ENCODE measurements around the gene KIF6.
"Not testable (repeated sequence)": the region's sequence is repeated elsewhere in the genome, so short reads cannot be mapped to it uniquely, and the experiment has no call there.

Gene KIF6

DNA sequence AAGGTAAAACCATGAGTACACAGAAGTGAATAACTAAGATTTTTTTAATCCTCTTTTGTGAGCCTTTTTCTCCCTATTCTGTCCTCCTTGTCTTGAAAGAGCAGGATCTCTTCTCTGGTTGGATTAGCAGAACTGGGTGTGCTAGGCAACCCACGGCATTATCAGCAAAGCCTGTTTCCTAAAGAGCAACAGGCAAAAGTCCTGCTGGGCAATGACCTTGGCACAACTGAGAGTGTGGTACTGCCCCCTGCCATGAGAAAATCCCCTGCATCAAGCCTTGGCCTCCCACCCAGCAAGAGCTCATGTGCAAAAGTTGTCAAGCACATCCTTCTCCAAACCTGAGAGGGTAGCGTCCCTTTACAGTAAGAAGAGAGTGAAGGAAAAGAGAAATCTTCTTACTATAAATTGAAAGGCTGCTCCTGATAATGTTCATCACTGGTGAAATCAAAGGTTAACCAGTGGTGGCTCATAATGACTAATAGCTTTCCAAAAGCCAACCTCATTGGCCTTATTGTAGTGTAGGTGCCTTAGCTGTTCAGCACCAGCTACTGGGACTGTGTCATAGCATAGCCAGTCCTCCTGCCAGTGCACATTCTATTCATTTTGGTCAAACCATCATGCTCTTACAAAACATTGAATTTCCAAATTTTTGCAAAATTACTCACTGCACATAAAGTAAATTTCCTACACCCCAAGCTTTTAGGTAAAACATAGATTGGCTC is 17.1 kb downstream of the KIF6 start:
- DNase-seq (ENCODE audit: low read depth in 1 of 2, low spot score in 1 of 2) = no peak

DNA sequence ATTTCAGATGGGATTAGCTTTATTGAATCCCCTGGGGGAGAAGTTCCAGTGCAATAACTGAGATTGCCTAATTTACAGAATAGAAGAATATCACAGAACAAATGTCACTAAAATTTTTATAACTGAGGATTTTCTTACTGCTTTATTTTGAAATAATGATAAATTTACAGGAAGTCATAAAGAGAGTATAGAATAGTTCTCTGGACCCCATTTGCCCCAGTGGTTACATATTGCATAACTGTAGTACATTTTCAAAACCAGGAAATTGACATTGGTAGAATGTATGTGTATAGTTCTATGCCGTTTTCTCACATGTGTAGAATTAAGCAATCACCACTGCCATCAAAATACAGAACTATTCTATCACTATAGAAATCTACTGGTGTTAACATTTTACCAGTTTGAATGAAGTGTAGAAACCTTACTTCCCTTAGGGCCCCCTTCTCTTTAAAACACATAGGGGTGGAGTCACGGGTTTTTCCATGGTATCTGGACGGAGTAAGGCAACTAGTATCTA is 18.3 kb downstream of the KIF6 start:
- DNase-seq (ENCODE audit: low read depth in 1 of 2, low spot score in 1 of 2) = no peak

DNA sequence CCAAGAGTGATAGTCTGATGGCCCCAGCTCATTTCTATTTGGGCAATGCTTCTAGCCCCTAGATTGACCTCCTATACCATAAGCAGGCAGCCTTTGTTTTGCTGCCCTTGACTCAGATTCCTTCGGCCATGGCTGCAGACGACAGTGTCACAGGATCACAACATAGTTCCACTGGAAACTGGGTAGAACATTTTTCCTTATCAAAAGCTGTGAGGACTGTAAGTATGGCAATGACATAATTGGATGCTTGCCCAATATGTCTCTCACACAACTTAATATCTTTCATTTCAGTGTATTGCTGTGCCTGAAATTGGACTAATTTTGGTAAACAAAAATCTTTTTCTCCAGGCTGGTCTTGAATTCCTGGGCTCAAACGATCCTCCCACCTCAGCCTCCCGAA is 22.9 kb downstream of the KIF6 start:
- DNase-seq (ENCODE audit: low read depth in 1 of 2, low spot score in 1 of 2) = no peak

DNA sequence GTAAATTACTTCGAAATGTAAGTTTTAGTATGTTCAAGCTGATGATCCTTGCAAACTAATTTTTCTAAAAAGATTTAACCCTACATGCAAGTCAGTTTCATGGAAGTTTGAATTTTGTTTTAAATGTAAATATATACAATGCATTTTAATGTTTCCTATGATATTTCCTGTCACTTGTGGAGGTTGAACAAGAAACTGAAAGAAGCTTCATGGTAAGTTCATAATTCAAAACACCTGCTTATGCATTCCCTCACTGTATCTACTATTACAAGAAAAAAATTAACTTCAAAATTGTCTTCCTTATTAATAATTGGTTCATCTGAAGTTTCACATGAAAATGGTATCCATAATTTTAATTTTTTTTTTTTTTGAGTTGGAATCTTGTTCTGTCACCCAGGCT is 24.8 kb downstream of the KIF6 start:
- DNase-seq (ENCODE audit: low read depth in 1 of 2, low spot score in 1 of 2) = no peak

DNA sequence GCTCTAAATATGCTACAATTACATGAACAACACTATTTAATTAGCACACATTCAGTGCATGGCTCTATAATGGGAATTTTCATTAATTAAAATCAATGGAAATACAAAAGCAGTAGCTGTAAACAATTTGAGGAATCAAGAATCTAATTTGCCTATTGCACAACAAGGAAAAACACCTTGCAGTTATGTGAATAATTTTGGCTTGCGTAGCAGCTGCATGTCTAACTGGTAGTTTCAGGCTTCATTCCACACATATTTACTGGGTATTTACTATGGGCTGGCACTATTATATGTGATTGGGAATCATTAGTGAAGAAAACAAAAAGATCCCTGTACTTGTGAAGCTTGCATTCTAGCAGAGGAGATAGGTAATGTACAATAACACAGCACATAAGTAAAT is 26.4 kb downstream of the KIF6 start:
- DNase-seq (ENCODE audit: low read depth in 1 of 2, low spot score in 1 of 2) = no peak

DNA sequence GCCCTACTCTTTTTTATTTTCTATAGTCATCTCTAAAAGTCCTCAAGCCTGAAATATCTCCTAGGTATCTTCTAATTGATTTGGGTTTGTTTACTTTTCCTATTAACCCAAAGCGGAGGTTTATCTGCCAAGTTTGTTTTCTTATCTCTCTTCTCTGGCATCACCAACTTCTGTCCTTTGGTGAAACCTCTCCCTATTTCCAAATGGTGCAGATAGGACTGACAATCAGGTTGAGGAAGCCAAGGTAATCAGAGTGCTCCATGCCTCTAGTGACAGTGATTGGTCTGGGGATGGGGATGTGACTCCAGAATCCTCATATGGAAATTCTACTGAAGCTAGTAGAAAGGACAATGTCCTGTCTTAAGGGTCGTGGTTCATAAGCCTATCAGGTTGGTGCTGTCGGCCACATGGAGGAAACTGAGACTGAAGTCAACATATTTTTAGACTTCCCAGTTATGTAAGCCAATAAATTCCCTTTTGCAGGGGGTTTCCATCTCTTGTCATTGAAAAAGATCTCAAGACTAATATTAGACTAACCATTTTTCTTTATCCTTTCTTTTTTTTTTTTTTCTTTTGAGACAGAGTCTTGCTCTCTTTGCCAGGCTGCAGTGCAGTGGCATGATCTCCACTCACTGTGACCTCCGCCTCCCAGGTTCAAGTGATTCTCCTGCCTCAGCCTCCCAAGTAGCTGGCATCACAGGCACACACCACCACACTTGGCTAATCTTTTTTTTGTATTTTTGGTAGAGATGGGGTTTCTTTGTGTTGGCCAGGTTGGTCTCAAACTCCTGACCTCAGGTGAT is 28.0 kb downstream of the KIF6 start:
- DNase-seq (ENCODE audit: low read depth in 1 of 2, low spot score in 1 of 2) = no peak

DNA sequence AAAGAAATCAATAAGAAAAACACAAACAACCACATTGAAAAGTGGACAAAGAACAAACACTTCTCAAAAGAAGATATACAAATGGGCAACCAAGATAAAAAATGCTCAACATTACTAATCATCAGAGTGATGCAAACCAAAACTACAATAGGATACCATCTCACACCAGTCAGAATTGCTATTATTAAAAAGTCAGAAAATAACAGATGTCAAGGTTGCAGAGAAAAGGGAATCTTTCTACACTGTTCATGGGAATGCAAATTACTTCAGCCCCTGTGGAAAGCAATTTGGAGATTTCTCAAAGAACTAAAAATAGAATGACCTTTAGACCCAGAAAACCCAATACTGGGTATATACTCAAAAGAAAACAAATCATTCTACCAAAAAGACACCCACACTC is 29.8 kb downstream of the KIF6 start:
- DNase-seq (ENCODE audit: low read depth in 1 of 2, low spot score in 1 of 2) = no peak

DNA sequence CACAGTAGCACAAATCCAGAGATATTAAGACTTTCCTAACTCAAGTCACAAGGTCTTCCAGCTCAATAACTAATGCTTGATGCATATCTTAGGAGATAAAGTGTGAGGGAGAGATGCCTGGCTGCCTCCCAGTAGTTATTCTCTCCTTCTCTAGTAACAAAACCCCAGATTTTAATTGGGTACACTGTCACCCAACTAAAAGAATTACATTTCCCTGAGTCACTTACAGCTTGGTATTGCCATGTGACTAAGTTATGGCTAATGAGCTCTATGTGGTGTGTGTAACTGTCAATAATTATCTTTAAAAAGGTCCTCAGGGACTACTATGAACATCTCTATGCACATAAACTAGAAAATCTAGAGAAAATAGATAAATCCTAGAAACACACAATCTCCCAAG is 32.0 kb downstream of the KIF6 start:
- no peak for DNase-seq (ENCODE audit: low read depth in 1 of 2, low spot score in 1 of 2)

DNA sequence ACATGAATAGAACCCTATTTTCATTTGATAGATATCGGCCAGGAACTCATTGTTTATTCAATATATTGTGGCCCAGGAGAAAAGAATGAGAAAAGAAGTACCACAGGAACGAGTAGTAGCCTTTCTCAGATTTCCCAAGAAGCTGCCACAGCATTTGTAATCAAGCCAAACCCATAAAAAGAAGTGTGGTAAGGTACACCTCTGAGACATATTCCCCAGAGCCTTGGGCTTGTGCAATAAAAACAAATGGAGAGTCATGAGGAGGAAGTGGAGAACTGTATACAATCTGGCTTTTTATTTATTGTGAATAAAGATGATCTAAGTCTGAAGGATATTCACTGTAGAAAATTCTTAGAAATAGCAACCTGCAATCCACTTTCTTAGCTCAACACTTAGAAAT is 36.7 kb downstream of the KIF6 start:
- no peak for DNase-seq (ENCODE audit: low read depth in 1 of 2, low spot score in 1 of 2)

DNA sequence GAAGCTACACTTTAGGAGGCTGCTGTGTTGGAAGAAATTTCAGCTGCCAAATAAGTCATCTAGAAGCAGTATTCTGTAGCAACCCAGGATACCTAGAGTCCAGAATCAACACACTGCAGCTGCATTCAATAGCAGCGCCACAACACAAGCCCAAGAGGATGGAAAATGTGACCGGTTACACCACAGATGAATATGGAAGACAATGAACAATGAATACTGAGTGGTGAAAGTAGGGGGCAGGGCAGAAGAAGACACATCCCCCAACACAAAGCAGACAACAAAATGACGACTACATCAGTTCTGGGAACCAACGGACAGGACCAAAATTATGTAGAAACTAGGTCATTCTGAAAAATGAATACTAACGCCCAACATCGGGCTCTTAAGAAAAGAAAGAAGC is 38.2 kb downstream of the KIF6 start:
- DNase-seq (ENCODE audit: low read depth in 1 of 2, low spot score in 1 of 2) = no peak

DNA sequence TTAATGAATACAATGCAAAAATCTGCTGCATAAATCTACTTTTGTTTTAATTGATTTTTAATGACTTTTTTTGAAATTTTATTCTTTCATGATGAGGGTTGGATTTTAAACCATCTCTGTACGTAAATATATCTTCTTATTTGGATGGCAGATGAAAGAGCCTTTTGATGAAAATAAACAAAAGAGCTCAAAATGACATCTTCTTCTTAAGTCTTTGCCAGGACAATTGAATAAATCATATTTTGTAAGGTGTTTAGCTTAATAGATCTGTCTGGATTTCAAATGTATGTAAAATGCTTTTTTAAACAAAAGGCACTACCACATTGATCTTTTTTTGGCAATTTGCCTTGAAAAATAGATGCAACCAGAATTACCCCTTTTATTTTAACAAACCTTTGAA is 39.3 kb downstream of the KIF6 start:
- no peak for DNase-seq (ENCODE audit: low read depth in 1 of 2, low spot score in 1 of 2)

DNA sequence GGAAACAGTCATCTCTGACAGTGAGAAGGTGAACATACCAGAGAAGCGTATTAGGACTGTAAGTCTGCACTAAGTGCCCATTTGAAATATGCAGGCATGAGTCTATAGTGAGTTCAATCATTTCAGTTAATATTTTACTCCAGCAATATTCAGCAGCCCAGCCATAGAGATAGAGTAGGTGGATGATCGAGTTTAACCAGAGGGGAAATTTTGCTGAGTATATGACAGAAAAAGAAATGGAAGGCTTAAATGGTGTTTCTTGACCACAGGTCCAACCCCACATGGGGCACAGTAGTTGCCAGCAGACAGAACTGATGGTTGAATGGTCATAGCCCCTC is 39.8 kb downstream of the KIF6 start:
- DNase-seq (ENCODE audit: low read depth in 1 of 2, low spot score in 1 of 2) = no peak

DNA sequence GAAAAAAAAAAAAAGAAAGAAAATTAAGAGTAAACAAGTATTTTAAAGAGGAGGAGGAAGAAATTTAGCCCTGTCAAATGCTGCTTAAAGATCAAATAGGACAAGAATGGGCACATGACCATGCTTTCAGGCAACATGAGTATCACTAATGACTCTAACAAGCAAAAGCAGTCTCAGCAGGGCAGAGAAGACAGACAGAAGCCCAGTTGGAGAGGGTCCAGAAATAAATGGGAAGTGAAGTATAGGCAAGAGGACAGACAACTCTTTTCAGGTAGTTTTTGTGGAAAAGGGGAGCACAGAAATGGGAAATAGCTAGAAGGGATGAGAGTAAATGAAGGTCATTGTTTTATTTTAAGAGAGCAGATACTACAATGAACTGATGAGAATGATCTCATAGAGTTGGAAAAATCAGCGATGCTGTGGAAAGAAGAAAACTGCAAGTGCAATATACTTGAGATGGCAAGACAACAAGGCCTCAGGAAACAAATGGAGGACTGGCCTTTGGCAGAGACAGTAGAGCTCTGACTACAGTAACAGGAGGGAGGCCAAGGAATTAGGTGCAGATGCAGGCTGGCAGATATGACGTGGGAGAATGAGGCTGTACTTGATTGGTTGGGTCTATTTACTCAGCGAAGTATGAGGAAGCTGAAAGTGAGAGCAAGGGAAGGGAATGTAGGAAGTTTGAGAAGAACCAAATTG is 40.3 kb downstream of the KIF6 start:
- DNase-seq (ENCODE audit: low read depth in 1 of 2, low spot score in 1 of 2) = no peak

DNA sequence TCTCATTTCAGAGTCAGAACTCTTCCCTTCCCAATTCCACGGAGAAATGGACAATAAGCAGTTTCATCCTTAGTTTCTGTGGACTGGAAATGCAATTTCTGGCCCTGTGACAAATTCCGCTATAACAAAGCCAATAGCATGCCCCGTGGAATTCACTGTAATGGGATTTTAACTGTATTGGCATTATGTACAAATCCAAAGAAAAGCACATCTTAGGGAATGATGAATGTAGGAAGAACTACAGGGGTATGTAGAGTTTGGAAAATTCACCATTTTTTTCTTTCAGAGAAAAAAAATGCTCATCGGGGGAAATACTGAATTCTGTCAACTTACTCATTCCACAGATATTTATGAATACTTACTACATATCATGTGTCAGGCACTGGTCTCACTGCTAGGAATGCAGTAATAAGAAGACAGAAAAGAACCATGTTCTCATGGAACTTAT is 43.5 kb downstream of the KIF6 start:
- DNase-seq (ENCODE audit: low read depth in 1 of 2, low spot score in 1 of 2) = no peak

DNA sequence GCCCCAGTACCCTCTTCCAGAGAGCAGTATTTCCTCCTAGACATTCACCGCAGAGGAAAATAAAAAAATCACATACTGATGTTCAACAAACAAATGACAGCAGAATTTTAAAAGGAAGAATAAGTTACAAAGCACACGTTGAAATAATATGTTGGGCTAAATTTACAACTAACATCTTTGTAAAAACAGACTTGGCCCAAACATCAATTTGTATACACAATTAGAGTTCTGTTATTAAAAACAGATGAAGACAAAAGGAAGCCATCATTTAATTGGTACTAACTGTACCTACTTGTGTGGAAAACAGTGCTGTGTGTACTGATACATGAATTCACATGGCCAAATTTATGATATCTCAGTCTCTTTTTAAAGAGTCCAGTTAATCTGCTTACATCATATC is 46.3 kb downstream of the KIF6 start:
- DNase-seq (ENCODE audit: low read depth in 1 of 2, low spot score in 1 of 2) = no peak

DNA sequence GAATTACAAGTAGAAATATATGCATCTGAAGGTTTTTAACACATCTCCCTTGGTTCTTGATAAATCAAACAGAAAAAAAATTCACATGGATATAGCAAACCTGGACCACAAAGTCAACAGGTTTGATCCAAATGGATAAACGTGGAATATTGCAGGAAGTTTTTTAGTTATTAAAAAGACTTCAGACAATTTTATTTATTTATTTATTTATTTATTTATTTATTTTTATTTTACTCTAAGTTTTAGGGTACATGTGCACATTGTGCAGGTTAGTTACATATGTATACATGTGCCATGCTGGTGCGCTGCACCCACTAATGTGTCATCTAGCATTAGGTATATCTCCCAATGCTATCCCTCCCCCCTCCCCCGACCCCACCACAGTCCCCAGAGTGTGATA is 47.9 kb downstream of the KIF6 start:
- not testable (repeated sequence) for DNase-seq (ENCODE audit: low read depth in 1 of 2, low spot score in 1 of 2)

DNA sequence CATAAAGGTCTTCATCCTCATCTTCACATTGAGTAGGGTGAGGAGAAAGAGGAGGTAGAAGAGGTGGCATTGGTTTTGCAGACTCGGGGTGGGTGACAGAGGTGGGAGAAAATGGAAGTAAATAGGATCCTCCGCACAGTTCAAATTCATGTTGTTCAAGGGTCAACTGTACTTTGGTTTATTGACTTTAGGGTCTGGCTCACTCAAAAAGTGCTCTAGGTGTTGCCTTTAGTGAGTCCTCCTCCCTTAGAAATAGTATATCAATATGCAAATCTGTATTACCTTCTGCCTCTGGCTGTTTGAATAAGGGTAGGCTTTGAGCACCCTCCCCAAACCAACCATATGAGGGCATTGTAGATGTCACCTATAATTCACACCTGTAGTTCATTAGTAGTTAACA is 54.7 kb downstream of the KIF6 start:
- DNase-seq (ENCODE audit: low read depth in 1 of 2, low spot score in 1 of 2) = no peak

DNA sequence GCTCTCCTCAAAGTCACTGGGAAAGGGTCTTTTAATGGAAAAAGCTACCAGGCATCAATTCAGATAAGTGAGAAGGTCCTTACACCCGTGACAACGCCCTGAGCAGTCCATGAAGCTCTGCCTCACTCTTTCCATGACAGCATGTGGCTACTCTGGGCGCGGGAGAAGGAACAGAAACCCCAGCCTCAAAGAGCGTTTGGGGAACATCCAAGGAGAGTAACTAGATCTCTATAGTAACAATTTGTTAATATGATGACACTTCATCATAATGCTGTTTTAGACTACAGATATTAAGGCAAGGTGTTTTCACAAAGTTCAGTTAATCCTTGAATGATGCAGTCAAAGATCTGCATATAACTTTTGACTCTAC is 55.2 kb downstream of the KIF6 start:
- DNase-seq (ENCODE audit: low read depth in 1 of 2, low spot score in 1 of 2) = no peak

DNA sequence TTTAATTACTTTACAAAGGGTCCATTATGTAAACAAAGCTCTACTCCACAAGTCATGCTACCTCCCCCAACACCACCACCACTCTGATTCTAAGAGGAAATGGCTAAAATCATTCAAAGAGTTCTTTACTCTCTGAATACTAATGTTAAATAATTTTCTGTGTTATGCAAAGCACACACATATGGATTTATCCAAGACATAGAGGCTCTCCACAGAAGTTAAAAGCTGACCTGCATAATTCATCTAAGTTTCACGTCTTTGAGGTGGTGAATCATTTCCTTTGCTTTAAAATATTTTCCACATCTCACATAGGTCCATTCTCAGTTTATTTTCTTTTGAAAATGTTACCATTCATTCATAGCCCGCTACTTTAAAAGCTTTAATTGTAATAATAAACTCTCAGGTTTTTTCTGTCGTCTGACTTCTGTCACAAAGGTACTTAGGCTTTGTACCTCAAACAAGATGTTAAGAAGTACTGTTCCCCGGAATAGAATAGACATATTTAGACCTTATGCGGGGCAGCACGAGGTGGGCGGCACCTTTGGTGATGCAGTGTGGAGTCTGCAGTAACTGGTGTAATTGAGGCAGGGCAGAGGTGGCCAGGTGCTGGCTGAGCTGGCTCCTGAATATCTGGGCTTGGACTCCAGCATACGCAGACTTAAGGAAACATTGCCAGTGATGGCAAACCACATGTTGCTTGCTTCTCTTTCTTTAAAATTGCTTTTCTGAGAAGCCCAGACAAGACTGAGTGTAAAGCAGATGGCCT is 55.8 kb downstream of the KIF6 start:
- no peak for DNase-seq (ENCODE audit: low read depth in 1 of 2, low spot score in 1 of 2)

DNA sequence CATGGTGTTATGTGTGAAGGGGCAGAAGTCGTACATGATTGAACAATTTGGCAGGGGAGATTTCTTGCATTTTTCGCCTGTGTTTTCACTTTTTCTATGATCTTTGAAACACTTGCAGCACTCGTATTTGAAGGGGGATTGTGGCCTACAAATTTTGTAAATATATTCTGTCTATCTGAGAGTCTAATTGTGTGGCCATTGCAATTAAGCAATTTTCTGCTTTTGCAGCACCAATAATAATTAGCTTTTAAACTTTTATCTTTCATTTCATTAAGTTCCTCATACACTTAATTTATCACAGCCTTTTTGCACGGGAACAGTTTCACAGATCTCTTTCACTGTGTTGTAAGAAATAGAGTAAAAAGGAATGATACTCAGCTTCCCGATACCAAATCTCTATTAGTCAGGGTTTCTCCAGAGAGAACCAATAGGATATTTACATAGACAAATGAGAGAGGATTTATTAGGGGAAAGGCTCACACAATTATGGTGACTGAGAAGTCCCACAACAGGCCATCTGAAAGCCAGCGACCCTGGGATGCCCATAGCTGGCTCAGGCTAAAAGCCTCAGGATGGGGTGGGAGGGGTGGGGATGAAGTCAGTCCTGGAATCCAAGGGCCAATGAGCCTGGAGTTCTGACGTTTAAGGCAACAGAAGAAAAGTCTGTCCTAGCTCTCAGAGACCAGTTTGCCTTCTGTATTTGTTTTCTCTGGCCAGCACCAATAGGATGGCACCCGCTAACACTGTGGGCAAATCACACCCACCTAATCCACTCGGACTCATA is 58.3 kb downstream of the KIF6 start:
- DNase-seq (ENCODE audit: low read depth in 1 of 2, low spot score in 1 of 2) = no peak

DNA sequence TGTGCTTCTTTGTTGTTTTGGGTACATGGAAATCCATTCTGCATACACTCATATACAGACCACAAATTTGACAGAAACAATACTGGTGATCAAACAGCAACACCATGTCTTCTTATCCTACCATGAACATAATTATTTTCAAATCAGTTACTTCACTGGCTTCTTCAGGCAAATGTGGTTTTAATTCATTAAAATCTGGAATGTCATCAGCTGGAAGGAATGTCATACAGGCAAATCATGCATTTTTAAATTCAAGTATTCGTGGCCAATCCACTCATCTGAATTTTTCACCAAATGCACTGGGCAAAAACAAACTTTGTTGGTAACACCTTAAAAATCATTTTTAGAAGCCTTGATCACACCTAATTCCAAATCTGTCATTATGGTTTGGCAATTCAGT is 59.3 kb downstream of the KIF6 start:
- DNase-seq (ENCODE audit: low read depth in 1 of 2, low spot score in 1 of 2) = no peak
